ENCODE measurements around the gene LTBP4.

The LTBP4 gene

GRCh38 chr19:40578442-40578908 is 22.7 kb upstream of the LTBP4 start:
- TF ChIP-seq, protein P1, sequence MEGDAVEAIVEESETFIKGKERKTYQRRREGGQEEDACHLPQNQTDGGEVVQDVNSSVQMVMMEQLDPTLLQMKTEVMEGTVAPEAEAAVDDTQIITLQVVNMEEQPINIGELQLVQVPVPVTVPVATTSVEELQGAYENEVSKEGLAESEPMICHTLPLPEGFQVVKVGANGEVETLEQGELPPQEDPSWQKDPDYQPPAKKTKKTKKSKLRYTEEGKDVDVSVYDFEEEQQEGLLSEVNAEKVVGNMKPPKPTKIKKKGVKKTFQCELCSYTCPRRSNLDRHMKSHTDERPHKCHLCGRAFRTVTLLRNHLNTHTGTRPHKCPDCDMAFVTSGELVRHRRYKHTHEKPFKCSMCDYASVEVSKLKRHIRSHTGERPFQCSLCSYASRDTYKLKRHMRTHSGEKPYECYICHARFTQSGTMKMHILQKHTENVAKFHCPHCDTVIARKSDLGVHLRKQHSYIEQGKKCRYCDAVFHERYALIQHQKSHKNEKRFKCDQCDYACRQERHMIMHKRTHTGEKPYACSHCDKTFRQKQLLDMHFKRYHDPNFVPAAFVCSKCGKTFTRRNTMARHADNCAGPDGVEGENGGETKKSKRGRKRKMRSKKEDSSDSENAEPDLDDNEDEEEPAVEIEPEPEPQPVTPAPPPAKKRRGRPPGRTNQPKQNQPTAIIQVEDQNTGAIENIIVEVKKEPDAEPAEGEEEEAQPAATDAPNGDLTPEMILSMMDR (IDR thresholded peaks at IDR 0.05): no peak
- TF ChIP-seq ZFX (IDR thresholded peaks at IDR 0.05; ENCODE audit: borderline replicate concordance): no peak
- no peak overlapping the region for H3K27ac ChIP-seq

- no peak for TF ChIP-seq ZFX (IDR thresholded peaks at IDR 0.05; ENCODE audit: borderline replicate concordance)
- TF ChIP-seq, protein P1 (IDR thresholded peaks at IDR 0.05): no peak
- H3K27ac ChIP-seq: no peak overlapping the region
Measured at GRCh38 chr19:40580619-40581018, 20.6 kb upstream of the LTBP4 start.

DNA sequence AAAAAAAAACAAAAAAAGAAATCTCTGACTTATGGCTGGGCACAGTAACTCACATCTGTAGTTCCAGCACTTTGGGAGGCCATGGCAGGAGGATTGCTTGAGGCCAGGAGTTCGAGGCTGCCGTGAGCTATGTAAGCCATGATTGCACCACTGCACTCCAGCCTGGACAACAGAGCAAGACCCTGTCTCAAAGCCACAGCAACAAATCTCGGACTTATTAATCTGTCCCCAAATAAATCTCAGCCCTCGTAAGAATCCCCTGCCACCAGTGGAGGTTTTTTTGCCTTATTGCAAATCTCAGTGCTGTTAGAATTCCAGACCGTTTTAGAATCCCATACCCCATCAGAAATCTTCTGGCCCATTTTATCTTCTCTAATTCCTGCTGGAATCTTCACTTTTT is 19.6 kb upstream of the LTBP4 start:
- no peak for TF ChIP-seq ZFX (IDR thresholded peaks at IDR 0.05; ENCODE audit: borderline replicate concordance)
- TF ChIP-seq, protein P1 (IDR thresholded peaks at IDR 0.05): no peak

DNA sequence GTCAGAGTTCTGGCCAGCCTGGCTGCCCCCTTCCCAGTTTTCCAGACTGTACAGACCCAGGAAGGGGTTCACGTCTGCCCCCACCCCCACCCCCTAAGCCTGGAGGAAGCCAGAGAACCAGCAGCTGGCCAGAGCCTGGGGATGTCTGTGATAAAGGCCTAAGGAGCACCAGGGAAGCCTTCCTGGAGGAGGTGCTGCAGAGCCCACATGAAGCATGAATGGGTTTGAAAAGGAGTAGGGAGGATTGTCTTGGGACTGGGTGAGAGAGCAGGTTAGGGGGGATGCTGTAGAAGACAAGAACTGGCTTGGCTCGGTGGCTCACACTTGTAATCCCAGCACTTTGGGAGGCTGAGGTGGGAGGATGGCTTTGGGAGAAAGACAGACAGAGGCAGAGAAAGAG is 18.7 kb upstream of the LTBP4 start:
- no peak for TF ChIP-seq ZFX (IDR thresholded peaks at IDR 0.05; ENCODE audit: borderline replicate concordance)
- TF ChIP-seq, protein P1 (IDR thresholded peaks at IDR 0.05): no peak
- no peak overlapping the region for H3K27ac ChIP-seq

More for the DNA sequence above, 19.6 kb upstream of the LTBP4 start:
- no peak overlapping the region for H3K27ac ChIP-seq

DNA sequence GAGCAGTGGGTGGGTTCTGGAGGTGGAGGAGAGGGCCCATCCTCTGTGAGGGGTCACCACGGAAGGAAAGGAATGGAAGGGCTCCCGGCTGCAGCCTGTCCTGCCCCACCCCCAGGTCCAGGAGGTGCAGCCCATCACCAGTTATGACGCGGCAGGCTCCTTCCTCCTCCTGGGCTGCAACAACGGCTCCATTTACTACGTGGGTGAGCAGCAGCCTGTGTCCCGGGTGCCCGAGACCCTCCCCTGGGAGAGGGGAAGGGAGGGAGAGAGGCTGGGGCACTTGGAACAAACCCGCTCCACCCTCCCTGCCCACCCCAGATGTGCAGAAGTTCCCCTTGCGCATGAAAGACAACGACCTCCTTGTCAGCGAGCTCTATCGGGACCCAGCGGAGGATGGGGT is 17.9 kb upstream of the LTBP4 start:
- TF ChIP-seq, protein P1 (IDR thresholded peaks at IDR 0.05): no peak
- no peak for TF ChIP-seq ZFX (IDR thresholded peaks at IDR 0.05; ENCODE audit: borderline replicate concordance)
- no peak overlapping the region for H3K27ac ChIP-seq

DNA sequence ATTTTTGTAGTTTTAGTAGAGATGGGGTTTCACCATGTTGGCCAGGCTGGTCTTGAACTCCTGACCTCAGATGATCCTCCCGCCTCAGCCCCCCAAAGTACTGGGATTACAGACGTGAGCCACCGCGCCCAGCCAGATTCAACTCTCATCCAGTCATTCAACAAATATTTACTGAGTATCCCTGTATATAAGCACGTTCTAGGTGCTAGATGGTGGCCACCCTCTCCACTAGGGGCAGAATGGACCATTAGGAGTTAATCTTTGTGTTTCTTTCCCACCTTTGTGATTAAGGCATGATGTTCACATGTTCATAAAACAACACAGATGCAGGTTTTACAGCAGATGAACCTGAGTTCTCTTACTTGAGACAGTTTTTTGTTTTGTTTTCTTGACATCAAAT is 17.2 kb upstream of the LTBP4 start:
- no peak overlapping the region for H3K27ac ChIP-seq
- no peak for TF ChIP-seq ZFX (IDR thresholded peaks at IDR 0.05; ENCODE audit: borderline replicate concordance)
- TF ChIP-seq, protein P1 (IDR thresholded peaks at IDR 0.05): peak; percentile 37

DNA sequence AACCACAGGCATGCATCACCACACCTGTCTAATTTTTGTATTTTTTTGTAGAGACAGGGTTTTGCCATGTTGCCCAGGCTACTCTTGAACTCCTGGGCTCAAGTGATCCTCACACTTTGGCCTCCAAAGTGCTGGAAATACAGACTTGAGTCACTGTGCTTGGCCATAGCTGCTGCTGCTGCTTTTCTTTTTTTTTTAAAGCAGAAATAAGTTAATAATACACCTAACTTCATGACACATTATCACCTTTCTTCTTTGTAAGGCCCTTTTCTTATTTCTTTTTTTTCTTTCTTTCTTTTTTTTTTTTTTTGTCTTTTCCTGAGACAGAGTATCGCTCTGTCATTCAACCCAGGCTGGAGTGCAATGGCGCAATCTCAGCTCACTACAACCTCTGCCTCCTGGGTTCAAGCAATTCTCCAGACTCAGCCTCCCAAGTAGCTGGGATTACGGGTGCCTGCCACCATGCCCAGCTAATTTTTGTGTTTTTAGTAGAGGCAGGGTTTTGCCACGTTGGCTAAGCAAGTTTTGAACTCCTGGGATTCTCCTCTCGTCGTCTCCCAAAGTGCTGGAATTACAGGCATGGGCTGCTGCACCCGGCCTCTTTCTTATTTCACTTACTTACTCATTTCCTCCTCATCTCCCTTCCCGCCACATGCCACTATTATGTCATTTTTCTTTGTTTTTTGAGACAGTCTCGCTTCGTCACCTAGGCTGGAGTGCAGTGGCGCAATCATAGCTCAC is 15.8 kb upstream of the LTBP4 start:
- no peak overlapping the region; the same call in 1 of the 2 replicates for H3K27ac ChIP-seq
- TF ChIP-seq, protein P1 (IDR thresholded peaks at IDR 0.05): no peak
- TF ChIP-seq ZFX (IDR thresholded peaks at IDR 0.05; ENCODE audit: borderline replicate concordance): no peak
